Measurements from ENCODE around the gene CD8B. TPM values are rescaled to one million over a fixed set of nuclear protein-coding genes. Genes with fewer than 3 reads are reported as not detected.

The CD8B gene
- total and polyA plus RNA-seq, 2 of the 8 experiments (the other 6 are each of a cell fraction or from before 2014, with no cell fraction given) = 0.35 to 0.63 TPM

DNA sequence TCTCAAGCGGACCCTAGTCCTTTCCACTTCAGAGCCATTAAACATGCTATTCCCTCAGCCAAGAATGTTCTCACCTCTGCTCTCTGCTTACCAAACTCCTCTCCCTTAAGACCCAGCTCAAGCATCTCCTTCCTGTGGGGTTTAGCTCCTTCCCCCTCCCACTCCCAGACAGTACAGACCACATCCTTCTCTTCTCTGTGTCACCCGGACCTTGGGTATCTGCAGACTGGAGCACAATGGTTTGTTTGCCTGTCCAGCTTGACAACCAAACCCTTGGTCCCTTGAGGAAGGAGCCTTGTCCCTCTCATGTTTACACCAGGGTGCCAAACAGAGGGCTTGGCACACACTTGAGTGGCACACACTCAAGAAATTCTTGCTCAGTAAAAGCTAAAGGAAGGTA is 66.8 kb downstream of the CD8B start:
- H3K4me2 ChIP-seq (ENCODE audit: insufficient read depth in 1 of 2, low read depth in 2 of 2, low read length in 2 of 2) = no peak overlapping the region
- no peak overlapping the region for H2AK5ac ChIP-seq (ENCODE audit: low read depth, low read length)
- H2BK5ac ChIP-seq (ENCODE audit: low read depth, low read length) = no peak overlapping the region
- H4K8ac ChIP-seq (ENCODE audit: extremely low read depth, insufficient read depth, low read length) = no peak overlapping the region
- no peak overlapping the region for H2BK20ac ChIP-seq (ENCODE audit: low read length)
- H2BK12ac ChIP-seq (ENCODE audit: low read depth, low read length) = no peak overlapping the region
- H3K56ac ChIP-seq (replicated peaks; ENCODE audit: insufficient read length, low read depth, low read length) = no peak overlapping the region
- no peak overlapping the region for H2AFZ ChIP-seq (ENCODE audit: low read length)
- no peak overlapping the region for H4K91ac ChIP-seq (replicated peaks; ENCODE audit: insufficient read length, low read length)
- ChIA-PET POLR2A (ENCODE audit: partially characterized antibody) (no interaction called here), CTCF (ENCODE audit: partially characterized antibody) (interaction anchor here (1.4 kb wide), 1 partner anchor 10 kb away, joined by 4 read pairs; no protein-coding TSS in a partner anchor)
- H3K14ac ChIP-seq (ENCODE audit: insufficient read length) = no peak overlapping the region
- peaks cover 18 to 25% (median 25%) of the 10 kb centered on the region in 4 experiments for H3K27me3 ChIP-seq (replicated peaks in 1 of 4; ENCODE audit: control insufficient read depth in 3 of 4, extremely low read depth in 1 of 4, insufficient read depth in 3 of 4, low read length in 3 of 4)
- no peaks in the 10 kb centered on the region for H3K79me2 ChIP-seq (ENCODE audit: control insufficient read depth in 1 of 2, insufficient read depth in 2 of 2, low read length in 2 of 2)
- H3K23ac ChIP-seq (ENCODE audit: insufficient read length) = no peak overlapping the region
- peaks cover 0 to 6% of the 10 kb centered on the region in 2 experiments for H4K20me1 ChIP-seq (replicated peaks in 1 of 2; ENCODE audit: control insufficient read depth in 1 of 2, insufficient read depth in 2 of 2, low read length in 2 of 2)
- no peak overlapping the region for H3K27ac ChIP-seq (ENCODE audit: low read depth, low read length)
- 91% methylated on average over 2 of the region's 2 CpGs; no CpG with 5 or more reads in 1 of the 2 experiments for WGBS, 2 experiments (ENCODE audit: extremely low coverage in 1 of 2, insufficient coverage in 1 of 2, insufficient read length in 1 of 2, insufficient replicate concordance in 2 of 2, low coverage in 1 of 2, low lambda C conversion rate in 2 of 2, missing lambda C conversion rate in 1 of 2)
- H3K9ac ChIP-seq (replicated peaks in 1 of 4; ENCODE audit: extremely low read depth in 1 of 4, low read depth in 3 of 4, low read length in 3 of 4) = no peak overlapping the region
- peaks cover 0 to 4% (median under 1%) of the 10 kb centered on the region in 4 experiments; a peak in 1 of 8 replicates for H3K36me3 ChIP-seq (ENCODE audit: control insufficient read depth in 2 of 4, insufficient read depth in 4 of 4, low read length in 3 of 4)
- no peak overlapping the region for H3K4ac ChIP-seq (replicated peaks; ENCODE audit: insufficient read length, low read depth, low read length)
- peaks cover 10% of the 10 kb centered on the region for H3K23me2 ChIP-seq (ENCODE audit: low read depth, low read length)
- TF ChIP-seq RNF2 (IDR thresholded peaks at IDR 0.05; ENCODE audit: borderline replicate concordance, low read depth, low read length, missing control alignments, poor library complexity, severe bottlenecking) (no peak), BACH1 (IDR thresholded peaks at IDR 0.05; ENCODE audit: low read length) (no peak), RXRA (IDR thresholded peaks at IDR 0.05; ENCODE audit: insufficient read depth, low read depth, low read length) (no peak), CREB1 (IDR thresholded peaks at IDR 0.05) (no peak), SAP30 (IDR thresholded peaks at IDR 0.05; ENCODE audit: insufficient read depth, insufficient replicate concordance, low read length) (no peak)
- TF ChIP-seq, protein P1, sequence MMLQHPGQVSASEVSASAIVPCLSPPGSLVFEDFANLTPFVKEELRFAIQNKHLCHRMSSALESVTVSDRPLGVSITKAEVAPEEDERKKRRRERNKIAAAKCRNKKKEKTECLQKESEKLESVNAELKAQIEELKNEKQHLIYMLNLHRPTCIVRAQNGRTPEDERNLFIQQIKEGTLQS (IDR thresholded peaks at IDR 0.05; ENCODE audit: insufficient read depth, low read depth, low read length) = no peak
- peaks cover 0 to 4% (median 2%) of the 10 kb centered on the region in 4 experiments; a peak in 5 of 7 replicates for H3K4me1 ChIP-seq (replicated peaks in 1 of 4; ENCODE audit: control insufficient read depth in 3 of 4, insufficient read depth in 4 of 4, low read length in 3 of 4)
- H4K5ac ChIP-seq (ENCODE audit: insufficient read length, low read depth, low read length) = no peak overlapping the region
- H3K4me3 ChIP-seq (ENCODE audit: extremely low read depth in 1 of 4, insufficient read depth in 2 of 4, low read depth in 3 of 4, low read length in 4 of 4) = no peak overlapping the region
- H2BK120ac ChIP-seq (replicated peaks; ENCODE audit: low read depth, low read length) = no peak overlapping the region
- FAIRE-seq (no peak), DNase-seq (ENCODE audit: low read depth in 1 of 2, low spot score in 2 of 2) (no peak)
- H3K79me1 ChIP-seq (ENCODE audit: low read depth, low read length) = no peaks in the 10 kb centered on the region
- H3K18ac ChIP-seq (ENCODE audit: extremely low read depth, low read length) = no peak overlapping the region
- peaks cover 5 to 7% of the 10 kb centered on the region in 2 experiments; a peak in 3 of 4 replicates for H3K9me3 ChIP-seq (ENCODE audit: insufficient read depth in 2 of 2, low read depth in 1 of 2, low read length in 1 of 2)
- no peak overlapping the region for H2BK15ac ChIP-seq (ENCODE audit: low read length)

Measured in H1 (cell line).